Right hindlimb (tissue), 1 donor: ENCODE results near the gene HIF1AN.
"Not testable (repeated sequence)": the region's sequence is repeated elsewhere in the genome, so short reads cannot be mapped to it uniquely, and the experiment has no call there.

Source experiments
- DNase-seq: peaks from one replicate; pipeline ENCODE4 v3.0.0-alpha.2; 2018

Gene HIF1AN

GRCh38 chr10:100567826-100568225 is 32.1 kb downstream of the HIF1AN start:
- DNase-seq = no peak

DNA sequence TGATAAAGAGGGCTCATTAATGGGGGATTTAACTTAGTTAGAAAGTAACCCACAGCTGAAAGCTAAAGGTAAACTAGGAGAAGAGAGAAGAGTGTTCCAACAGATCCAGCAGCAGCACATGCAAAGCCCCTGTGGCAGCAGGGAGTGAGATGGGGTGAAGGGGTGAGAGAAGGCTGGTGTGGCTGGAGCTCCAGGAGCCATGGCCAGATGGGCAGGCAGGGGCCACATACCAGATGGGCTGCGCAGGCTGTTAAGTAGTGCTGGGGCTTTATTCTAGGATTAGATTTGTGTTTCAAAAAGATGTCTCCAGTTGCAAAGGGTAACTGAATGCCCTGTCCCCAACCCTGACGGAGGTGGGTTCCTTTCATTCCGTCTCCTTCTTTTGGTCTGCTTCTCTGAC is 33.2 kb downstream of the HIF1AN start:
- DNase-seq = no peak

- no peak for DNase-seq
Measured at GRCh38 chr10:100569687-100570481, 34.1 kb downstream of the HIF1AN start.

DNA sequence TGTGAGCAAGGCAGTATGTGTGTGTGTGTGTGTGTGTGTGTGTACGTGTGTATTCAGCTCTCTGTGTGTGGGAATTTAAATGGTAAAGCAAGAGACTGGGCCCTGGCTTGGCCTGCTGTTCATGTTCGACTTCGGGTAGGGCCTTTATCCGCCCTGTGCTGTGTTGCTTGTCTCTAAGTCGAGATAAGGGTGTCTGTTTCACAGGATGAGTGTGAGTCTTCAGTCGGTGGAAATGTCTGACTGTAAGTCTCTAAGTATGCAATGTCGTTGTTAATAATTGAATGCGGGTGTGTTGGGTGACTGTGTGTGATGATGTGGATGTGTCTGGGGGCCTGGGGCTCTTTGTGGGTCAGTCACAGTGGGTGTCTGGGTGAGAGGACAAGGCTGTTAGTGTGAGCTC is 34.8 kb downstream of the HIF1AN start:
- DNase-seq = no peak

DNA sequence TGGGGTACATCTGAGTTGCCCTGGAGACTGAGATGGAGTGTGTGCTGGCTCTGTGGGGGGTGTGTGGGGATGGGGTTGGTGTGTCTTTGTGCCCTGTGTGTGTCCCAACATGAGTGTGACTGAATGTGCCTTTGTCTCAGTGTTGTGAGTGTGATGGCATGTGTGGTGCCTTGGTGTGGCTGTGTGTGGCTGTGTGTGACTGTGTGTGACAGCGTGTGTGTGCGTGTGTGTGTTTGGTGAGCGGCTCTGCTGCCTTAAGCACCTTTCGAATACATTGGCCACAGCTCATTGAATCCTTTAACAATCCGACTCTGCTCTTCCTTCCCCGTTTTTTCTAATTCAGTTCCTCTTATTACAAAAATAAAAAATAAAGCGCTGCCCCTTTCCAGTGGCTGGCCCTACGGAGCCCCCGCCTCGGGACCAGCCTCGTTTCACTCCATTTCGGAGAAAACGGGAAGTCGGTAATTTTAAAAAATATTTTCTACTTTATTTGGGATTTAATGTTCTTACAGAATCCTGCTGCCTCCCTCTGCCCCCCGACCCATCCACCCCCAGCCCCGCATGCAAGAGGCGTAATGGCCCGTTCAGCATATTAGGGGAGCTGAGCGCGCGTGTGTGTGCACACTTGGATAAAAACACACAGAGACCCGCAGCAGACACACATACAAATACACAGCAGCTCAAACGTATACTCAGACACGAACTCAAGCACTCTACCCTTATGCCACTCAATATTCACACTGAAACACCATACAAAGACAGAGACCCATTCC is 35.5 kb downstream of the HIF1AN start:
- no peak for DNase-seq

DNA sequence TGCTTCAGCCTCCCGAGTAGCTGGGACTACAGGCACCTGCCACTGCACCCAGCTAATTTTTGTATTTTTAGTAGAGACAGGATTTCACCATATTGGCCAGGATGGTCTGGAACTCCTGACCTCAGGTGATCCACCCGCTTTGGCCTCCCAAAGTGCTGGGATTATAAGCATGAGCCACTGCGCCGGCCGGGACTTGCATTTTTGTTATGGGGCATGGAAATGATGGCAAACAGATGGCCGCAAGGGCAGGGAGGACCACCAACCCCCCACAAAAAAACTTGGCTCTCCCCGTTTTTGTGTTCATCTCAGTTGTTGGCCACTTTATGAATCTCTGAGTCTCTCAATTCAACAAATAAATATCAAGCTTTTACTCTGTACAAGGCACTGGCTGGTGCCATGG is 39.4 kb downstream of the HIF1AN start:
- DNase-seq = not testable (repeated sequence)

DNA sequence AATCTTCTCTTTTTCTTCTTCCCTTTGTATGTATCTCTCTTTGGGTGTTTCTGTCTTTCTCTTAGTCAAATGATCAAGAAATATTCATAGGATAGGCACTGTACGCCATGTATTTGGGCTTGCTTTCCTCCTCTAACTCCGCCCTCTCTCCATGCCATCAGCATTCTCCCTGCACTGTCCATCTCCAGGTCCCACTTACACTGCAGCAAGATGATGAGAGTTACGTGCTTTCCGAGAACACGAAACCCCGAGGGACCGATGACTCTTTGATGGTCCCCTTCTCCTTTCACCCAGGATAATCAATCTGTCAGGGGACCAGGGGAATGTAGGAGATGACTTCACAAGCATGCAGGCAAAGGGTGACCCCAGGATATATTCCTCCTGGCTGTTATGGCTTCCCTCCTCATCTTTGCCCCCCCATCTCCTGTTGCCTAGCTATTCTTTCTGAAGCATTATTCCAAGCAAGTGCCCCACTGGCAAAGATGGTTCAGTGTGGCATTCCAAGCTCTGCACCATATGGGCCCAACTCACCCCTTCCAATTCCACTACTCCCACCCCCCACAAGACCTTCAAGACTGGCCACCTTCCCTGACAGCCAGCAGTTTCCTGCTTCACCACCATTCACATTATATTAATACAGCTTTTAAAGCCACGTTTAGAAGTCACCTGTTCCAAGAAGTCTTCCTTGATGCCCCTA is 40.0 kb downstream of the HIF1AN start:
- no peak for DNase-seq

DNA sequence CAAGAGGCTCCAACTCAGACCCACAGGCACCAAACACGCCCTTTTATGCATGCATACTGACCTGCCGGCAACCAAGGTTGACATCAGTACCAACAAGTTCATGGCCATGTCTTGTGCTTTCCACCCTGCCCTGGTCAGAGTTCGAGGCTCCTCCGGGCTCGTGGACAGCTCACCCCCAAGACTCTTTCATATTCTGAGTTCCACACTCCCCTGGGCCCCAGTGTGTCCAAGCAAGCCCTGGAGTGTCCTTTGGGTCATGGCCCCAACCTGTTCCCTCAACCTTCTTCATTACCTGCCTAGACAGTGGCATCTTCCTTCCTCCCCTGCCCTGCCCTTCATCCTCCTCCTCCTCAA is 40.5 kb downstream of the HIF1AN start:
- DNase-seq = no peak

GRCh38 chr10:100579261-100580090 is 43.7 kb downstream of the HIF1AN start:
- no peak for DNase-seq

- no peak for DNase-seq
Measured at GRCh38 chr10:100586959-100587358, 51.2 kb downstream of the HIF1AN start.

DNA sequence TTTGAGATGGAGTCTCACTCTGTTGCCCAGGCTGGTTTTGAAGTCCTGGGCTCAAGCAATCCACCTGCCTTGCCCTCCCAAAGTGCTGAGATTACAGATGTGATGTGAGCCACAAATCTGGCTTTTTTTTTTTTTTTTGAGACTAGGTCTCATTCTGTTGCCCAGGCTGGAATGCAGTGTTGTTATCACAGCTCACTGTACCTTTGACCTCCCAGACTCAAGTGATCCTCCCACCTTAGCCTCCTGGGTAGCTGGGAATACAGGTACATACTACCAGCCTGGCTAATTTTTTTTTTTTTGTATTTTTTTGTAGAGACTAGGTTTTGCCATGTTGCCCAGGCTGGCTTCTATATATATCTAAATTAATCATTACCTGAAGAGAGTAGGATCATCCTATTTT is 62.4 kb downstream of the HIF1AN start:
- DNase-seq = no peak

GRCh38 chr10:100600218-100600617 is 64.5 kb downstream of the HIF1AN start:
- DNase-seq = no peak

DNA sequence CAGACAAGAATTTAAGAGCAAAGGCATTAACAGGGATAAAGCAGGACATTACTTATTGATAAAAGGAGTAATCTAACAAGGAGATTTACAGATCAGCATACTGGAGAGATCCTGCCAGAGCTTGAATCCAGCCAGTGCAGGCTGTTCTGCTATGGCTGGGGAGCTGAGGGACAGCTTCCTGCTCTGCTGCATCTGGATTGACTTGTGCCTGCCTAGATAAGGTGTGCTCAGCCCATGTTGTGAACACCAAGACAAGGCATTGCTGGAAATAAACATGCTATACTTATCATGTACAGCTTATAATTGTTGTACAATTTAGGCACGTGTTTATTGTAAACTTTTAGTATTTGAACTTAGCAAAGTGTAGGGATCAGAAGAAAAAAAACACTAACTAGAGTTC is 71.7 kb downstream of the HIF1AN start:
- DNase-seq = no peak
